NB4 (cell line): ENCODE measurements around the gene MMGT1.

Experiments
- MYC ChIP-seq: IDR thresholded peaks from 2 replicates; pipeline ENCODE4 v1.6.1; 2011; ENCODE audit warnings: low read depth, low read length
- POLR2A ChIP-seq: IDR thresholded peaks from 2 replicates; pipeline ENCODE4 v1.6.1; 2011; ENCODE audit warnings: mild to moderate bottlenecking; ENCODE audit not compliant: insufficient read length; ENCODE audit errors: extremely low read depth
- TF ChIP-seq, protein P1 (sequence below): IDR thresholded peaks from 2 replicates; pipeline ENCODE4 v1.6.1; 2011; ENCODE audit warnings: low read depth, low read length
- TF ChIP-seq, protein P2 (sequence below): IDR thresholded peaks from one replicate; pipeline ENCODE4 v1.5.1; 2012; ENCODE audit warnings: low read depth, low read length

DNA sequence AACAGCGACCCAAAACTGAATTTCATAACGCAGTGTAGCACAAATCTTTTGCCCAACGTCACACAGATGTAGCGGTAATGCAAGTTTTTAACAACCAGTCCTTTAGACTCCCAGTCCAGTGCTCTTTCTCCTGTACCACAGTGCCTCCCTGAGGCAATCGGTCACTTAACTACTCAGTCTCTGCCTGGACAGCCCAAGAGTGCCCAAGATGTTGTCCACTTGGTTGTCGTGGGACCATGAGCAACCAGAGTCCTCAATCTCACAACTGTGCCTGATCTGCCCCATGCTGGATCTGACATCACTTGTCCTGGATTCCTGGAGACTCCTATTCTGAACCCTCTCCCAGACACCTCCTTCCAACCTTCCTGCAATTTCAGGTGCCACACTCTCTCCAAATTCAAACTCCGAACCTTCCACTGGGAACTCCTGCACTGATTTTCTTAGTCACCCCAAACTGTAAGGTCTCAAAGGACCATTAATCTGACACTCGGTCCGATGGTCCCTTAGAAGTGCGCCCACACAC lies 702 bp downstream of the MMGT1 start:
- TF ChIP-seq POLR2A (no peak), MYC (0 out of 2 replicates have a peak, but pooled peaks have one; percentile 5)
- TF ChIP-seq, protein P1, sequence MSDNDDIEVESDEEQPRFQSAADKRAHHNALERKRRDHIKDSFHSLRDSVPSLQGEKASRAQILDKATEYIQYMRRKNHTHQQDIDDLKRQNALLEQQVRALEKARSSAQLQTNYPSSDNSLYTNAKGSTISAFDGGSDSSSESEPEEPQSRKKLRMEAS = no peak
- TF ChIP-seq, protein P2, sequence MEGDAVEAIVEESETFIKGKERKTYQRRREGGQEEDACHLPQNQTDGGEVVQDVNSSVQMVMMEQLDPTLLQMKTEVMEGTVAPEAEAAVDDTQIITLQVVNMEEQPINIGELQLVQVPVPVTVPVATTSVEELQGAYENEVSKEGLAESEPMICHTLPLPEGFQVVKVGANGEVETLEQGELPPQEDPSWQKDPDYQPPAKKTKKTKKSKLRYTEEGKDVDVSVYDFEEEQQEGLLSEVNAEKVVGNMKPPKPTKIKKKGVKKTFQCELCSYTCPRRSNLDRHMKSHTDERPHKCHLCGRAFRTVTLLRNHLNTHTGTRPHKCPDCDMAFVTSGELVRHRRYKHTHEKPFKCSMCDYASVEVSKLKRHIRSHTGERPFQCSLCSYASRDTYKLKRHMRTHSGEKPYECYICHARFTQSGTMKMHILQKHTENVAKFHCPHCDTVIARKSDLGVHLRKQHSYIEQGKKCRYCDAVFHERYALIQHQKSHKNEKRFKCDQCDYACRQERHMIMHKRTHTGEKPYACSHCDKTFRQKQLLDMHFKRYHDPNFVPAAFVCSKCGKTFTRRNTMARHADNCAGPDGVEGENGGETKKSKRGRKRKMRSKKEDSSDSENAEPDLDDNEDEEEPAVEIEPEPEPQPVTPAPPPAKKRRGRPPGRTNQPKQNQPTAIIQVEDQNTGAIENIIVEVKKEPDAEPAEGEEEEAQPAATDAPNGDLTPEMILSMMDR = no peak
